GM18951 (cell line): ENCODE results near the gene PVALEF.

Source experiments
- POLR2A ChIP-seq: IDR thresholded peaks from 4 replicates; pipeline ENCODE4 v1.6.1; 2011; ENCODE audit warnings: mild to moderate bottlenecking; ENCODE audit not compliant: insufficient read length, insufficient read depth; ENCODE audit errors: extremely low read depth
- in situ Hi-C: fragments of 300-500 bp; cut with MboI; formaldehyde crosslinking; loops from one replicate; pipeline ENCODE4 v1.12.0; 2022; ENCODE audit warnings: low sequenced_read_pairs, mixed read lengths, inconsistent platforms; ENCODE audit not compliant: unreplicated experiment

The PVALEF gene

DNA sequence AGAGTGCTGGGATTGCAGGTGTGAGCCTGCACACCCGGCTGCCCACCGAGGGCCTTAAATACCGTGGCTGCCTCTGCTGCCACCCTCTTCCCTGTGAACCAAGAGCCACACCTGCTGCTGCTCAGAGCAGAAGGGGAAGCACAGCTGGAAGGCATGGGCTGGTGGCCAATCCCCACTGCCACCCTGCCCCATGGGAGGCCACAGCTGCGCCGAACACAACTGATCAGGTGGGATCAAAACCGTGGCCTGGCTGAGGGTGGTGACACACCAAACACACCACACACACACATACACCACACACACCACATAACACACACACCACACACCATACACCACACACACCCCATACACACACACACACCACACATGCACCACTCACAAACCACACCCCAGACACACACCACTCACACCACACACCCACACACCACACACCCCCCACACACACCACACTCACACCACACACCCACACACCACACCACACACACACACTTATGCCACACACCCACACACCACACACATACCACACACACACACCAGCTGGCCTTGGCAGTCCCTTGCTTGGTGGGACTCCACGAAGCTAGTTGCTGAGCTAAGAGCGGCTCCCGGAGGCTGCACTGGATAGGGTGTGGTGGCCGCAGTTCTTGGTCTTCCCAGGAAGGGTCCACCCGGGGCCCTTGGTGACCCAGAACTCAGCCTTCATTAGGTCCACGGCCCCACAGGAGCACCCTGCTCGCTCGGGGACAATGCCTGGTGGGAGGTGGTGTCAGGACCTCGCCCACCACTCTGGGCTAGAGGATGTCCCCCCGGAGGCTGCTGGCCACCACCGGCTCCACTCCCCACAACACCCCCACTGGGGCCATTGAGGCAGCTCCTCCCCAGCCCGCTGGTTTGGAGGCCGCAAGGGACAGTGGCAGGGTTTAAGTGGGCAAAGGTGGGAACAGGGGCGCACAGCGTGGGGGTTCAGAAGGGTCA lies 42.6 kb downstream of the PVALEF start:
- in situ Hi-C loops: no loop called here
- no peak for TF ChIP-seq POLR2A

DNA sequence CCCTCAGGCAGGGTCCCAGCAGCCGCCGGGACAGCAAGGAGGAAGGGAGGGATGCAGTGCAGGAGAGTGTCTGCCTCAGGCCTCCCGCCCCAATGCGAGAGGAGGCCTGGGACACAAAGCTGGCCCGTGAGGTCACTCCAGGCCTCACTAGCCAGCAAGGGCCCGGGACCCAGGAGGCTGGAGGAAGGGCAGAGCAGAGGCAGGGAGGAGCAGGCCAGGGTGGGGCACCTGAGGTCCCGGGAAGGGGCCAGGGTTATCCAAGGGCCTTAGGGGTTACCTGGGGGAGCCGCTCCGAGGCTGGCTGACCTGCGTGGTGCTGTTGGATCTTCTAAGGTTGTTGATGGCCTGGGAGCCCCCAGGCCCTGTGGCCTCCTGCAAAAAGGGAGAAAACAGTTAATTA lies 43.3 kb downstream of the PVALEF start:
- no peak for TF ChIP-seq POLR2A
- in situ Hi-C loops: no loop called here

DNA sequence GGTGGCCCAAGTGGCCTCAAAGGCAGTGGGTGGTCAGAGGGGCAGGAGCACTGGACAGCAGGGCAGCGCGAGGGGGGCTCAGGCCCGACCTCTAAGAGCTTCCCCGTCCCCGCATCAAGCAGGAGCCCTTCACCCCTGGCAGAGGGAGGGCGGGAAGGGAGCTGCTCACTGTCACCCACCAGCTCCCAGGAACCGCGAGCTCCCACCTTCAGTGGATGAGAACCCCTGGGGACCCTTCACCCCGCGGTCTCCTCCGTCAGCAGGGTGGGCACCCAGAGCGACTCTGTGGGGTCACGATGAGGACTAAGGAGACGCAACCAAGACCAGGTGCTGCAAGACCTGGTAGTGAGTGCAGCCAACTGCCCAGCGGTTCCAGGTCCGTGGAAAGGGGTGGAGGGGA lies 43.8 kb downstream of the PVALEF start:
- in situ Hi-C loops: no loop called here
- no peak for TF ChIP-seq POLR2A

DNA sequence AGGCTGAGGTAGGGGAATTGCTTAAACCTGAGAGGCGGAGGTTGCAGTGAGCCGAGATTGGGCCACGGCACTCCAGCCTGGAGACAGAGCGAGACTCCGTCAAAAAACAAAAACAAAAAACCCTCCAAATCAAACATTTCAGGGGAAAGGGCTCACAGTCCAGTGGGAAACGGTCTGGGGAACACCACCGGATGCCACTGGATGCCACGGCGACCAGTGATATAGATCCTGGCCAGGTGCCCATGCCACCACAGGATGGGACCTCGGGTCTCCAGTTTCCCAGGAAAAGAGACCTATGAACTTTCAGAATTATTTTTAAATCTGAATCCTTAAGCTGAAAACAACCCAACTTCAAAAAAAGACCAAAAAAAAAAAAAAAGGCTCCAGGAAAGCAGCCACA lies 45.2 kb downstream of the PVALEF start:
- TF ChIP-seq POLR2A: no peak
- in situ Hi-C loops: no loop called here

DNA sequence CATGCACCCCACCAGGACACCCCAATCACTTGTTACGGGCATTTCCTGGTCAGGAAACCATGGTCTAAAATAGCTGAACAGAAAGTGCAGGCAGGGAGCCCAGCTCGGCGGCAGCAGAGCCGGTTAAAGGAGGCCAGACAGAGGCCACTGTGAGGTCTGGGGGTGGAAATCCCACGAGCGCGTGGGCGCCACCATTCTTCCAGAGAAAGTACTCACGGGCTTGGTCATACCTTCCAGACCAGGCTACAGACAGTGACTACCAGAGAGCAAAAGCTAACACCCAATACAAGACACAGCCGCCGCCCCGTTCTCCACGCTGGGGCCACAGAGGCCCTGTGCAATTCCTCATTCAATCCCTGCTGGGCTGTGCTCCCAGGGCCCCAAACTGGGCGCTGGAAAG lies 45.6 kb downstream of the PVALEF start:
- no peak for TF ChIP-seq POLR2A
- in situ Hi-C loops: no loop called here

DNA sequence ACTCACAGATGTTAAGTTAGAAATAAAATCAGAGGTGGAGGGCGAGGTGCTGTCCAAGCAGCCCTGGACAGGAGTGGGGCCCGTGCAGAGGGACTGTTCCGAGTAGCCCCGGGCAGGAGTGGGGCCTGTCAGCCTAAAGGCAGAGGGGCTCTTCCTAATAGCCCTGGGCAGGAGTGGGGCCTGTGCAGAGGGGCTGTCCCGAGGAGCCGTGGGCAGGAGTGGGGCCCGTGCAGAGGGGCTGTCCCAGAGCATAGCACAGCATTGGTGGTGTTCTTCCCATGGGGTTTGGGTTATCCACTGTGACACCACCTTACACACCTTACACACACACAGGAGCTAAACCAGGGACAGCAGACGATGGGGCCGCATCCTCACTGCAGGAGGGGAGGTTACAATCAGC lies 47.1 kb downstream of the PVALEF start:
- in situ Hi-C loops: no loop called here
- no peak for TF ChIP-seq POLR2A

DNA sequence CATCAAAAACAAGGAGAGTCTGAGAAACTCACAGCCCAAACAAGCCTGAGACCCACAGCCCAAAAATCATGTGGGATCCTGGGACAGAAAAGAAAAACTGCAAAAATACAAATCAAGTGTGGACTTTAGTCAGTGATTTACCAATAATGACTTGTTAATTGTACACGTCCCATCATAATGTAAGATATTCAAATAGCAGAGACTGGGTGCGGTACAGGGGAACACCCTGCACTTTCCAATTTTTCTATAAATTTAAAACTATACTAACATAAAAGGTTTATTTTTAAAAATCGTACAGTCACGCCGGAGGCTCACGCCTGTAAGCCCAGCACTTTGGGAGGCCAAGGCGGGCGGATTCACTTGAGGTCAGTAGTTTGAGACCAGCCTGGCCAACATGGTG lies 48.7 kb downstream of the PVALEF start:
- in situ Hi-C loops: no loop called here
- TF ChIP-seq POLR2A: no peak

DNA sequence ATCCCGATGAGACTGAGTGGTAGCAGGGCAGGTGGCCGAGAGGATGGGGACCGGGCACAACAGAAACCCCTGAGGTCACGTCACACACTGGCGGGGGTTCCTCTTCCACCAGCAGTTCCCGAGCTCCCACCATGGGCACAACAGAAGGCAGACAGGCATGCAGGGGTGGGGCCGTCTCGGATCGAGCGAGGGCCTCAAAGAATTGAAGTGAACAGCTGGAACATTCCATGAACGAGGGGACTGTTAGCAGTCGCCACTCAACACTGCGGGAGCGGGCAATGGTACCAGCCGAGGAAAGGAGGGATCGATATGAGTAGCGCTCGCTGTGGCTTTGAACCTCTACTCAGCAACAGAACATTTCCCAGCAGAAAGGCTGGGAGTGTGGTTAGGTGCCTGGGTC lies 52.2 kb downstream of the PVALEF start:
- in situ Hi-C loops: no loop called here
- no peak for TF ChIP-seq POLR2A

DNA sequence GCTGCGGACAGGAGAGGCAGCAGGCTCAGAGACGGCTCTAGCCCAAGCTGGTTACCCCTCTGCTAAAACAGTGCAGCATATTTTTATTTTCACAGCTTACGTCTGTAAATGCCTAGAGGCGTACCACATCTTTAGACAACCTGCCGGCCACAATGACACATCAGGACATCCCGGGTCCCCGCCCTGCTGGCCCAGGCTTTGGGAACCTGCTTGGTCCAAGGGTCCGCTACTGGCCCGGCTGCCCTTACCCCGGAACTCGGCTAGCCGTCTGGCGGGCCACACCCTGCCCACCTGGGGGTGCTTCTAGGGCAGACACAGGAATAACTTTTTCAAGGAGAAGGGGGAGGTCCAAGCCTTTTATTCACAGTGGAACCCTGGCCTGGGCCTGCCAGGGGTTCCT lies 53.2 kb downstream of the PVALEF start:
- in situ Hi-C loops: no loop called here
- no peak for TF ChIP-seq POLR2A

DNA sequence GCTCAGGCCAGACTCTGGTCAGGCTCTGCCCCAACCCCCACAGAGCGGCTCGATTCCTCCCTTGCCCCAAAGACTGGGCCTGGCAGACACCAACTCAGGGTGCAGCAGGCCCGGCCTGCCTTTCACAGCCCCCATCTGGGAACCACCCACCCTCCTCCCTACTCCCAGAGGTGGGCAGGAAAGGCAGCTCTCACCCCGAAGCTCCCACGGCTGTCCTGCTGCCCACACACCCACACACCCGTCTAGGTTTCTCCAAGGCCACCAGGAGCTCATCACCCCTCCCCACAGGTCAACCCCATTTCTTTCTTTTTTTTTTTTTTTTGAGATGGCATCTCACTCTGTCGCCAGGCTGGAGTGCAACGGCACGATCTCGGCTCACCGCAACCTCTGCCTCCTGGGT lies 53.7 kb downstream of the PVALEF start:
- in situ Hi-C loops: no loop called here
- TF ChIP-seq POLR2A: no peak

DNA sequence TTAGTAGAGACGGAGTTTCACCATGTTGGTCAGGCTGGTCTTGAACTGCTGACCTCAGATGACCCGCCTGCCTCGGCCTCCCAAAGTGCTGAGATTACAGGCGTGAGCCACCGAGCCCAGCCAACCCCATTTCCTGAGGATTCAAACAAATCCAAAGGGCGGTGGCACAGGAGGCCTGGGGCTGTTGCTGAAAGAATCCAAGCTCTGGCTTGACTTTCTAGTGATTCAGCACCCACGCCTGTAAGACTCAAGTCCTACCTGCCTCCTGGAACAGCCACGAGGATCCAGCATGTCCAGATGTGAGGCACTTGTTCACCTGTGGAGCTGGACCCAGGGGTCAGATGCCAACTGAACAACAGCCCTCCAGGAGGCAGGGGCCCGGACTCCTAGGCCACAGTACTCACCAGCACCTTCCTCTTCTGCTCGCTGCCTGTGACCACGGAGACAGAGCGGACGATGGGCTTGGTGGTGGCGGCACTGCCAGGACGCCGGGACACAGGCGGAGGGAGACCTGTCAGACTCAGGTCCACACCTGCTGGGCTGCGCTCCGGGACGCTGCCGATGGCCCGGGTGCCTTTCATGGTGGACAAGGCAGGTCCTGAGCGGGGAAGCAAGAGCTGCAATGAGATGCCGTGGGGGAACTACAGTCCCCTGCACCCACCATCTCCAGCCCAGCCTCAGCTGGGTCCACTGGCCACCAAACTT lies 54.3 kb downstream of the PVALEF start:
- no peak for TF ChIP-seq POLR2A

DNA sequence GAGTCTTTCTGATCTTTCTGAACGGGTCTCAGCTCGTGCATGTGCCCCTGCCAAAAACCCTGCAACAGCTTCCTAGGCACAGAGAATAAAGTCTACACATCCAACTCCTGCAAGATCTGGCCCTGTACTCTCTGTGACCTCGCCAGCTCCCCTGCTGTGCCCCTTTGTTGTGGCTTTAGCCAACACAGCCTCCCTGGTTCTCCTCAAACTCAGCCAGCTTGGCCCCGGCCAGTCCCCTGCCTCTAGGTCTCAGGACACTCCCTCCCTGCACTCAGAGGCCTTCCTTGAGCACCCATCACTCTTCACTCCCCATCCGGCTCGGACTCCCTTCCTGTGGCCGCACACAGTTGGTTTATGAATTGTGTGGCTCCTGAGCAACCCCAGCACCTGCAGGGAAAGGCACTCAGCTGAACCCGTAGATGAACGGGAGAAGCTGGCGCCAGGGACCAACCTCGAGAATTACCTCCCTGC lies 56.1 kb downstream of the PVALEF start:
- no peak for TF ChIP-seq POLR2A
- in situ Hi-C loops: no loop called here

More for the DNA sequence above, 54.3 kb downstream of the PVALEF start:
- in situ Hi-C loops: no loop called here

DNA sequence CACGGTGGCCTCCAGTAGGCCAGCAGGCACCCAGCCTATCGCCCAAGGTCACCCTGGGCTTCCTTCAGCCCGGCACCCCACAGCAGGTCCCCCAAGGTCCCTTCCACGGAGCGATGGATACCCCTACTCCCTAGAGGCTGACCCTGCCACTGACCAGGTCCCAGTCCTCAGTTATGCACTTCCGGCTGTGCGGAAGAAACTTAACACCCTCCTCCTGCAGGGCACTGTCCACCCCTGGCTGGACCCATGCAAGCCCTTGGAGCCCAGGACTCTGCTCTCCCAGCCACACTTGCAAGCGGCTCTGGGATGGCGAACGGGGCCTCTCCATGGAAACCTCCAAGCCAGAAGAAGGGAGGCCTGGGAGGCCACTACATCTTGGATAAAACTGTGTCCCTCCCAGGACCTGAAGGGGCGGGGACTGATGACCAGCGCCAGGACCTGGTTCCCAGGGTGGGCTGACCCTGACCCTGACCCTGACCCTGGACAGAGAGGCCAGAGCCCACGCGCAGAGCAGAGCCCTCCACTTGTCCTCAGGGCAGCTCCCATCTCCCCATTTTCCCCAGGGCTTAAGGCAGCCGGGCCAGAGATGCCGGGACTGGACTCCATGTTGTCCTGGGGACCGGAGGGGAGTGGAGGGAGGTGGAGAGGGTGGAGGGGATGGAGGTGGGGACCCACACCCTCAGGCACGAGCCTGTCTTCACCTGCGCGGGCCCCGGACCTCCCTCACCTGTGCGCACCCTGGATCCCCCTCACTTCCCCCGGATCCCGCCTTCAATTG lies 56.7 kb downstream of the PVALEF start:
- TF ChIP-seq POLR2A: no peak
- in situ Hi-C loops: no loop called here

DNA sequence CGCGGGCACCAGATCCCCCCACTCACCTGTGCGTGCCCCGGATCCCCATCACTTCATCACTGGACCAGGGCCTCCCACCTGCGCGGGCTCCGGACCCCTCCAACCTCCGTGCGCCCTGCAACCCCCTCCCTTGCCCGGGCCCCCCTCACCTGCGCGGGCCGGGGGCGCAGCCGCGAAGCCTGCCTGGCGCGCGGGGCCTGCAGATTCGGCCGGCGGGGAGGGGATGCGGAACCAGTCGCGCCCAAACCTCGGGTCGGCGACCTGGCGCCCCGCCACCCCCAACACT lies 57.3 kb downstream of the PVALEF start:
- in situ Hi-C loops: no loop called here
- no peak for TF ChIP-seq POLR2A
